Fibroblast of the aortic adventitia (primary cell): ENCODE results near the gene COL16A1. TPM values are rescaled to one million over a fixed set of nuclear protein-coding genes. Genes with fewer than 3 reads are reported as not detected.

Experiments
- DNase-seq: peaks from one replicate; pipeline ENCODE4 v3.0.0-alpha.2; 2010; ENCODE audit warnings: low read depth
- H3K4me3 ChIP-seq: 2 replicates; pipeline ENCODE4 v1.5.1; 2011; ENCODE audit warnings: low read depth, mild to moderate bottlenecking, control low read depth, low read length, moderate library complexity
- total RNA-seq: library from RNA; depleted of rRNA; stranded (reverse); fragments of >200 nt; gene quantifications from 2 replicates; pipeline ENCODE4 v1.2.3, GENCODE V29; 2012; ENCODE audit warnings: low replicate concordance
- TF ChIP-seq, protein P1 (sequence below): IDR thresholded peaks from 2 replicates; pipeline ENCODE4 v1.5.1; 2011; ENCODE audit warnings: mild to moderate bottlenecking, low read length, control low read depth, inconsistent platforms; ENCODE audit not compliant: insufficient read depth

The COL16A1 gene
- total RNA-seq, 1 donor = 133 TPM

- TF ChIP-seq, protein P1, sequence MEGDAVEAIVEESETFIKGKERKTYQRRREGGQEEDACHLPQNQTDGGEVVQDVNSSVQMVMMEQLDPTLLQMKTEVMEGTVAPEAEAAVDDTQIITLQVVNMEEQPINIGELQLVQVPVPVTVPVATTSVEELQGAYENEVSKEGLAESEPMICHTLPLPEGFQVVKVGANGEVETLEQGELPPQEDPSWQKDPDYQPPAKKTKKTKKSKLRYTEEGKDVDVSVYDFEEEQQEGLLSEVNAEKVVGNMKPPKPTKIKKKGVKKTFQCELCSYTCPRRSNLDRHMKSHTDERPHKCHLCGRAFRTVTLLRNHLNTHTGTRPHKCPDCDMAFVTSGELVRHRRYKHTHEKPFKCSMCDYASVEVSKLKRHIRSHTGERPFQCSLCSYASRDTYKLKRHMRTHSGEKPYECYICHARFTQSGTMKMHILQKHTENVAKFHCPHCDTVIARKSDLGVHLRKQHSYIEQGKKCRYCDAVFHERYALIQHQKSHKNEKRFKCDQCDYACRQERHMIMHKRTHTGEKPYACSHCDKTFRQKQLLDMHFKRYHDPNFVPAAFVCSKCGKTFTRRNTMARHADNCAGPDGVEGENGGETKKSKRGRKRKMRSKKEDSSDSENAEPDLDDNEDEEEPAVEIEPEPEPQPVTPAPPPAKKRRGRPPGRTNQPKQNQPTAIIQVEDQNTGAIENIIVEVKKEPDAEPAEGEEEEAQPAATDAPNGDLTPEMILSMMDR = no peak
- no peak overlapping the region for H3K4me3 ChIP-seq
- peak; percentile 41 for DNase-seq
Observed at GRCh38 chr1:31748365-31748764, 44.5 kb upstream of the COL16A1 start.

- no peak overlapping the region for H3K4me3 ChIP-seq
- DNase-seq = no peak
- TF ChIP-seq, protein P1 = no peak
Observed at GRCh38 chr1:31747304-31747703, 43.5 kb upstream of the COL16A1 start.

- TF ChIP-seq, protein P1 = no peak
- H3K4me3 ChIP-seq = no peak overlapping the region
- DNase-seq = peak; percentile 16
Observed at GRCh38 chr1:31746687-31747086, 42.9 kb upstream of the COL16A1 start.

- no peak for DNase-seq
- no peak overlapping the region for H3K4me3 ChIP-seq
- TF ChIP-seq, protein P1 = no peak
Observed at GRCh38 chr1:31745946-31746670, 42.3 kb upstream of the COL16A1 start.

GRCh38 chr1:31745096-31745945 lies 41.5 kb upstream of the COL16A1 start:
- TF ChIP-seq, protein P1 = peak; percentile 94
- DNase-seq = peak; percentile 66
- H3K4me3 ChIP-seq = no peak overlapping the region

GRCh38 chr1:31744165-31744888 lies 40.5 kb upstream of the COL16A1 start:
- no peak overlapping the region for H3K4me3 ChIP-seq
- no peak for DNase-seq
- TF ChIP-seq, protein P1 = no peak
